OCI-LY7 (cell line): ENCODE data around the gene FSHR. TPM values are rescaled to one million over a fixed set of nuclear protein-coding genes. Genes with fewer than 3 reads are reported as not detected.

Experiments used
- BruUV-seq: library from RNA; stranded (reverse); fragments of 400-500 nt; replicated peaks from 2 replicates; lab custom pipeline; 2021; lab: Mats Ljungman, UMichigan
- CTCF ChIA-PET: fragments of 300-600 bp; sonication (Branson Sonifier 250); formaldehyde crosslinking; loops from one replicate; lab custom pipeline; 2022; ENCODE audit warnings: antibody characterized with exemption; ENCODE audit not compliant: unreplicated experiment; lab: Charles Lee
- POLR2A ChIA-PET: fragments of 300-600 bp; sonication (Branson Sonifier 250); formaldehyde crosslinking; loops from one replicate; lab custom pipeline; 2022; ENCODE audit warnings: antibody characterized with exemption; lab: Charles Lee
- DNase-seq: peaks from one replicate; pipeline ENCODE4 v3.0.0-alpha.2; 2015; ENCODE audit warnings: low spot score
- H2AFZ ChIP-seq: fragments of 200-600 bp; sonication (generic), shearing (Covaris generic); 2 replicates; pipeline ENCODE4 v1.6.1; 2014; ENCODE audit warnings: mild to moderate bottlenecking, antibody characterized with exemption, low read length, moderate library complexity
- H3K27ac ChIP-seq: fragments of 200-600 bp; sonication (generic); 2 replicates; pipeline ENCODE4 v1.5.1; 2014; ENCODE audit warnings: mixed run types, low read depth, mild to moderate bottlenecking, moderate library complexity, low read length, inconsistent platforms; ENCODE audit not compliant: poor library complexity, severe bottlenecking
- H3K36me3 ChIP-seq: fragments of 200-600 bp; sonication (generic); 2 replicates; pipeline ENCODE4 v1.6.1; 2014; ENCODE audit warnings: mild to moderate bottlenecking, antibody characterized with exemption, low read length, moderate library complexity, mixed read lengths; ENCODE audit not compliant: insufficient read depth
- H3K4me1 ChIP-seq: fragments of 200-600 bp; sonication (generic); 2 replicates; pipeline ENCODE4 v1.5.1; 2014; ENCODE audit warnings: mild to moderate bottlenecking, low read length; ENCODE audit not compliant: insufficient read depth, poor library complexity, severe bottlenecking
- H3K4me2 ChIP-seq: fragments of 200-600 bp; sonication (generic); 2 replicates; pipeline ENCODE4 v1.6.1; 2014; ENCODE audit warnings: mild to moderate bottlenecking, low read length
- H3K4me3 ChIP-seq: fragments of 200-600 bp; sonication (generic); 2 replicates; pipeline ENCODE4 v1.5.1; 2014; ENCODE audit warnings: mild to moderate bottlenecking, low read depth, low read length; ENCODE audit not compliant: poor library complexity, severe bottlenecking
- H3K79me2 ChIP-seq: fragments of 200-600 bp; sonication (generic); 2 replicates; pipeline ENCODE4 v1.6.1; 2016; ENCODE audit warnings: low read depth, mild to moderate bottlenecking, low read length, moderate library complexity, mixed read lengths; ENCODE audit not compliant: insufficient read depth
- H3K9me2 ChIP-seq: fragments of 200-600 bp; sonication (generic); 2 replicates; pipeline ENCODE4 v1.6.1; 2016; ENCODE audit warnings: mild to moderate bottlenecking, low read length, mixed read lengths; ENCODE audit not compliant: insufficient read depth
- H3K9me3 ChIP-seq: fragments of 200-600 bp; sonication (generic); 2 replicates; pipeline ENCODE4 v1.6.1; 2014; ENCODE audit warnings: mild to moderate bottlenecking, mixed run types, low read length, mixed read lengths
- H4K20me1 ChIP-seq: fragments of 200-600 bp; sonication (generic); 2 replicates; pipeline ENCODE4 v1.6.1; 2014; ENCODE audit warnings: mild to moderate bottlenecking, antibody characterized with exemption, low read length, moderate library complexity, mixed read lengths; ENCODE audit not compliant: insufficient read depth
- EZH2phosphoT487 ChIP-seq: fragments of 200-600 bp; sonication (generic); IDR thresholded peaks from 2 replicates; pipeline ENCODE4 v1.6.1; 2018; ENCODE audit warnings: low read depth, borderline replicate concordance, mild to moderate bottlenecking, mixed run types, antibody characterized with exemption, low read length, moderate library complexity, mixed read lengths
- intact Hi-C: fragments of 100-400 bp; cut with micrococcal nuclease; formaldehyde crosslinking; loops from one replicate; pipeline ENCODE4 v1.10.0; 2022; ENCODE audit not compliant: unreplicated experiment
- total RNA-seq, 2 experiments: library from RNA; depleted of rRNA in 1 of 2; stranded (reverse); fragments of >200 nt in 1 of 2; shearing (Covaris generic) in 1 of 2; gene quantifications; 2 replicates each; pipeline ENCODE4 v1.2.3, GENCODE V29; 2014 to 2022
- TF ChIP-seq, protein P1 (sequence below): fragments of 200-600 bp; sonication (generic); conservative IDR thresholded peaks from 2 replicates; pipeline ENCODE4 v1.5.1; 2014; ENCODE audit warnings: mild to moderate bottlenecking, antibody characterized with exemption, low read length, moderate library complexity, mixed read lengths

Gene FSHR
- total RNA-seq, 2 experiments from 2014 or later: not detected

DNA sequence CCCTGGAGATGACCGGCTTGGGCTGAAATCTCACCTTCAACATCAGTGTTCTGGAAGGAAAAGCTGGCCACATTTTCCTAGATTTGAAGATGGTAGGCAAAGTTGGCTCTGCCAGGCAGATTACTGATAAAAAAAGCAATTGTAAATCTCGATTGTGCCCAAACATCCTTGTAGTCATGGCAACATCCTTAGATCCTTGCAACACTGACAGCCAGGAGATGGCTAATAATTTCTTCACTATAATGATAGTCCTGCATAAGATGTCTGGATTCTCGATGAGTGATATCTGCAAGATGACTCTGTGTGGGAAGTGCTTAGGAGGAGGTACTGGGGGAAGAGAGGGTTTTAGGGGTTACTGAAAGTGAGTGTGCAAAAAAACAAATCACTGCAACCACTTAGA lies 149.1 kb downstream of the FSHR start:
- TF ChIP-seq EZH2phosphoT487: no peak
- Histone ChIP-seq H3K9me3 (no peaks in the 10 kb centered on the region), H3K9me2 (no peaks in the 10 kb centered on the region), H2AFZ (no peak overlapping the region), H3K27ac (no peak overlapping the region), H3K36me3 (no peaks in the 10 kb centered on the region), H4K20me1 (no peaks in the 10 kb centered on the region), H3K79me2 (no peaks in the 10 kb centered on the region), H3K4me2 (no peak overlapping the region), H3K4me1 (no peaks in the 10 kb centered on the region), H3K4me3 (no peak overlapping the region)
- POLR2A ChIA-PET: no interaction called here
- DNase-seq: no peak
- BruUV-seq: no TSS peak
- intact Hi-C loops: no loop called here
- CTCF ChIA-PET: no interaction called here

- Histone ChIP-seq H3K27ac (no peak overlapping the region), H2AFZ (no peak overlapping the region), H3K79me2 (no peaks in the 10 kb centered on the region), H3K4me2 (no peak overlapping the region), H4K20me1 (no peaks in the 10 kb centered on the region), H3K9me2 (no peaks in the 10 kb centered on the region), H3K4me1 (no peaks in the 10 kb centered on the region), H3K4me3 (no peak overlapping the region), H3K9me3 (no peaks in the 10 kb centered on the region), H3K36me3 (no peaks in the 10 kb centered on the region)
- BruUV-seq: no TSS peak
- ChIA-PET CTCF (no interaction called here), POLR2A (no interaction called here)
- DNase-seq: peak; percentile 1
- intact Hi-C loops: no loop called here
- TF ChIP-seq, protein P1, sequence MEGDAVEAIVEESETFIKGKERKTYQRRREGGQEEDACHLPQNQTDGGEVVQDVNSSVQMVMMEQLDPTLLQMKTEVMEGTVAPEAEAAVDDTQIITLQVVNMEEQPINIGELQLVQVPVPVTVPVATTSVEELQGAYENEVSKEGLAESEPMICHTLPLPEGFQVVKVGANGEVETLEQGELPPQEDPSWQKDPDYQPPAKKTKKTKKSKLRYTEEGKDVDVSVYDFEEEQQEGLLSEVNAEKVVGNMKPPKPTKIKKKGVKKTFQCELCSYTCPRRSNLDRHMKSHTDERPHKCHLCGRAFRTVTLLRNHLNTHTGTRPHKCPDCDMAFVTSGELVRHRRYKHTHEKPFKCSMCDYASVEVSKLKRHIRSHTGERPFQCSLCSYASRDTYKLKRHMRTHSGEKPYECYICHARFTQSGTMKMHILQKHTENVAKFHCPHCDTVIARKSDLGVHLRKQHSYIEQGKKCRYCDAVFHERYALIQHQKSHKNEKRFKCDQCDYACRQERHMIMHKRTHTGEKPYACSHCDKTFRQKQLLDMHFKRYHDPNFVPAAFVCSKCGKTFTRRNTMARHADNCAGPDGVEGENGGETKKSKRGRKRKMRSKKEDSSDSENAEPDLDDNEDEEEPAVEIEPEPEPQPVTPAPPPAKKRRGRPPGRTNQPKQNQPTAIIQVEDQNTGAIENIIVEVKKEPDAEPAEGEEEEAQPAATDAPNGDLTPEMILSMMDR: no peak
- no peak for TF ChIP-seq EZH2phosphoT487
These were observed 150.2 kb downstream of the FSHR start for GRCh38 chr2:49004036-49004626.

DNA sequence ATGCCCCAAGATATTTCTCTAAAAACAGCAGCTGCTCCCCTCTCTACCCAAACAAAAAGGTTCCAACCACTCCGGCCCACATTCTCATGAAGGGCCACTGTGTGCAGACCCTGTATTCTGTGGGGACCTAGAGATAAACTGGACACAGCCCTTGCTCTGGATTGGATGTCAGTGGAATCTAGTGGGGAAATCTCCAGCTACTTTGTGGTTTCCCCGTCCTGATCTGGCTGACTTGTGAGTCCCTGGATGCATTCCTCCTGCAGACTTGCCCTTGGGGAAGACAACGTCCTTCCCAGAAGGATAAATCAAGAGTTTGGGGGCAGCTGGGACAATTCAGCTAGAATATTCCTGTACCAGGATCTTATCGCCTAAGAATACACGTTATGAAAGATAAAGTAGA lies 151.1 kb downstream of the FSHR start:
- Histone ChIP-seq H3K36me3 (no peaks in the 10 kb centered on the region), H3K4me3 (no peak overlapping the region), H3K4me1 (no peaks in the 10 kb centered on the region), H4K20me1 (no peaks in the 10 kb centered on the region), H3K9me2 (no peaks in the 10 kb centered on the region), H3K4me2 (no peak overlapping the region), H3K27ac (no peak overlapping the region), H3K79me2 (no peaks in the 10 kb centered on the region), H3K9me3 (no peaks in the 10 kb centered on the region), H2AFZ (no peak overlapping the region)
- no peak for DNase-seq
- BruUV-seq: no TSS peak
- intact Hi-C loops: no loop called here
- POLR2A ChIA-PET: interaction anchor here (0.7 kb wide), 1 partner anchor 1031 kb away, joined by 3 read pairs; no protein-coding TSS in a partner anchor
- CTCF ChIA-PET: no interaction called here
- TF ChIP-seq, protein P1: no peak
- TF ChIP-seq EZH2phosphoT487: no peak
